ENCODE results near the gene SLC35F5.
A peak's percentile ranks its signal among the peaks of the same experiment; 100 is the strongest.

SLC35F5 gene

DNA sequence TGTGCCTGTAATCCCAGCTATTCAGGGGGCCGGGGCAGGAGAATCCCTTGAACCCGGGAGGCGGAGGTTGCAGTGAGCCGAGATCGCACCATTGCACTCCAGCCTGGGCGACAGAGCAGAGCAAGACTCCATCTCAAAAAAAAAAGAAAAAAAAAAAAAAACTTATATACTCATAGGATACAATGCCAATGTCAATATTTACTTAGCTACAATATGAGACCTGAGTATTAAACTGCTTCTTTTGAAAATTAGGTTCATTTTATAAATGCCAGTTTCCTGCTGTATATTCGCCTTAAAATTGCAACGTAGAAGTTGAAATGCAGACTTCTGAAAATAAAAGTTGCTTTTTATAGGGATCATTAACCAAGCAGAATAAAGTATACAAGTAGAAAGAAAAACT is 2.3 kb downstream of the SLC35F5 start:
- no peak overlapping the region for H2AFZ ChIP-seq (ENCODE audit: low read depth)
- no peak overlapping the region for H3K4me3 ChIP-seq (IDR thresholded peaks at IDR 0.05; ENCODE audit: insufficient read depth, low read depth, low read length)
- H3K9ac ChIP-seq, result no peak overlapping the region
- peaks cover 9% of the 10 kb centered on the region for H3K4me1 ChIP-seq (ENCODE audit: low read depth, poor library complexity, severe bottlenecking)
- peaks cover 14% of the 10 kb centered on the region; the same call in 1 of the 2 replicates for H3K79me2 ChIP-seq (ENCODE audit: insufficient read depth, low read depth)
- peak overlapping the region; percentile 77; the same call in 1 of the 2 replicates for H3K4me2 ChIP-seq
- H3K27ac ChIP-seq, result no peak overlapping the region
- no peaks in the 10 kb centered on the region for H4K20me1 ChIP-seq (ENCODE audit: insufficient read depth)
- H3K36me3 ChIP-seq (ENCODE audit: insufficient read depth), result no peaks in the 10 kb centered on the region
- TF ChIP-seq, protein P1, sequence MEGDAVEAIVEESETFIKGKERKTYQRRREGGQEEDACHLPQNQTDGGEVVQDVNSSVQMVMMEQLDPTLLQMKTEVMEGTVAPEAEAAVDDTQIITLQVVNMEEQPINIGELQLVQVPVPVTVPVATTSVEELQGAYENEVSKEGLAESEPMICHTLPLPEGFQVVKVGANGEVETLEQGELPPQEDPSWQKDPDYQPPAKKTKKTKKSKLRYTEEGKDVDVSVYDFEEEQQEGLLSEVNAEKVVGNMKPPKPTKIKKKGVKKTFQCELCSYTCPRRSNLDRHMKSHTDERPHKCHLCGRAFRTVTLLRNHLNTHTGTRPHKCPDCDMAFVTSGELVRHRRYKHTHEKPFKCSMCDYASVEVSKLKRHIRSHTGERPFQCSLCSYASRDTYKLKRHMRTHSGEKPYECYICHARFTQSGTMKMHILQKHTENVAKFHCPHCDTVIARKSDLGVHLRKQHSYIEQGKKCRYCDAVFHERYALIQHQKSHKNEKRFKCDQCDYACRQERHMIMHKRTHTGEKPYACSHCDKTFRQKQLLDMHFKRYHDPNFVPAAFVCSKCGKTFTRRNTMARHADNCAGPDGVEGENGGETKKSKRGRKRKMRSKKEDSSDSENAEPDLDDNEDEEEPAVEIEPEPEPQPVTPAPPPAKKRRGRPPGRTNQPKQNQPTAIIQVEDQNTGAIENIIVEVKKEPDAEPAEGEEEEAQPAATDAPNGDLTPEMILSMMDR (conservative IDR thresholded peaks at IDR 0.05; ENCODE audit: low read depth, low read length), result no peak
- no peaks in the 10 kb centered on the region for H3K27me3 ChIP-seq (ENCODE audit: insufficient read depth, low read depth)

DNA sequence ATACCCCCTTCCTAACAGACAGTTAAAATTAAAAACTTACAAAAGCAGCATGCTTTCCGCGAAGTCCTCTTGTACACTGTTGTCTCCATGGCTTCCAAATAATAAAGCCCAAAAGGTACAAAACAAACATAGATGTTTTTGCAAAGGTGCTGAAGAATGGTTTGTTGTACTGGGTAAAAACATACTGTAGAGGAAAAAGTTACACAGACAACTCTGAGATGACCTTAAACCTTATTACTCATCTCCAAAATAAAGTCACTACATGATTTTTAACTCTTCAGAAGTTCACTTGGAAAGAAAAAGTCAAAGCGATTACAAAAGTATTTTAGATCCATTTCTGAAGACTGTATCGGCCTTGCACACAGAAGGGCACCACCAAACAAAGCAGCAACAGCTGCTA is 6.1 kb downstream of the SLC35F5 start:
- Histone ChIP-seq H4K20me1 (ENCODE audit: insufficient read depth) (no peaks in the 10 kb centered on the region), H2AFZ (ENCODE audit: low read depth) (no peak overlapping the region), H3K4me2 (no peak overlapping the region), H3K4me3 (IDR thresholded peaks at IDR 0.05; ENCODE audit: insufficient read depth, low read depth, low read length) (no peak overlapping the region), H3K79me2 (ENCODE audit: insufficient read depth, low read depth) (peaks cover 14% of the 10 kb centered on the region; the same call in 1 of the 2 replicates), H3K27me3 (ENCODE audit: insufficient read depth, low read depth) (no peaks in the 10 kb centered on the region), H3K4me1 (ENCODE audit: low read depth, poor library complexity, severe bottlenecking) (peaks cover 9% of the 10 kb centered on the region), H3K36me3 (ENCODE audit: insufficient read depth) (no peaks in the 10 kb centered on the region), H3K9ac (no peak overlapping the region), H3K27ac (no peak overlapping the region)
- TF ChIP-seq, protein P1 (conservative IDR thresholded peaks at IDR 0.05; ENCODE audit: low read depth, low read length), result no peak

DNA sequence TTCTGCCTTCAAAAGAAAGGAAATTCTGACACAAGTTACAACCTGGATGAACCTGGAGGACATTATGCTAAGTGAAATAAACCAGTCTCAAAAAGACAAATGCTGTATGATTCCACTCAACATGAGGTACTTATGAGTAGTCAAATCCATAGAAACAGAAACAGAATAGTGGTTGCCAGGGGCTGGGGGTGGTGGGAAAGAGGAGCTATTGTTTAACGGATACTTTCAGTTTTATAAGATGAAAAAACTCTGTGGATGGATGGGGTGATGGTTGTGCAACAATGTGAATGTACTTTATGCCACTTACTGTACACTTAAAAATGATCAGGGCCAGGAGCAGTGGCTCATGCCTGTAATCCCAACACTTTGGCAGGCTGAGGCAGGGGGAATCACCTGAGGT is 15.4 kb downstream of the SLC35F5 start:
- H3K79me2 ChIP-seq (ENCODE audit: insufficient read depth, low read depth), result no peaks in the 10 kb centered on the region
- H3K36me3 ChIP-seq (ENCODE audit: insufficient read depth), result 0 out of 2 replicates have a peak, but pooled peaks cover 2% of the 10 kb centered on the region
- no peak overlapping the region for H2AFZ ChIP-seq (ENCODE audit: low read depth)
- no peaks in the 10 kb centered on the region for H3K27me3 ChIP-seq (ENCODE audit: insufficient read depth, low read depth)
- no peak overlapping the region for H3K27ac ChIP-seq
- no peak overlapping the region for H3K4me3 ChIP-seq (IDR thresholded peaks at IDR 0.05; ENCODE audit: insufficient read depth, low read depth, low read length)
- no peaks in the 10 kb centered on the region for H4K20me1 ChIP-seq (ENCODE audit: insufficient read depth)
- H3K4me1 ChIP-seq (ENCODE audit: low read depth, poor library complexity, severe bottlenecking), result no peaks in the 10 kb centered on the region
- TF ChIP-seq, protein P1 (conservative IDR thresholded peaks at IDR 0.05; ENCODE audit: low read depth, low read length), result no peak
- no peak overlapping the region for H3K4me2 ChIP-seq
- H3K9ac ChIP-seq, result no peak overlapping the region

DNA sequence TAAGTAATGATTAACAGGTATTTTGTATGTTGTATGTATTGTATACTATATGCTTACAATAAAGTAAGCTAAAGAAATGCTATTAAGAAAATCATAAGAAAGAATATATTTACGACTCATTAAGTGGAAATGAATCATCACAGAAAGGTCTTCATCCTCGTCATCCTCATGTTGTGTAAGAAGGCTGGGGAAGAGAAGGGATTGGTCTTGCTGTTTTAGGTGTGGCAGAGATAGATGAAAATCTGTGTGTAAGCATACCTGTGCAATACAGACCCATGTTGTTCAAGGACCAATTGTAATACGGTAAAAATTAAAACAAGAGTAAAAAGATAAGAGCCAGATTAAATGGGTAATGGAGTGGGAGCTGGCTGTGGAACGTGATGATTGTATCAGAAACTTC is 16.6 kb downstream of the SLC35F5 start:
- Histone ChIP-seq H3K9ac (no peak overlapping the region), H3K27ac (no peak overlapping the region)

More for the DNA sequence above, 16.6 kb downstream of the SLC35F5 start:
- no peak overlapping the region for H2AFZ ChIP-seq (ENCODE audit: low read depth)
- H3K4me1 ChIP-seq (ENCODE audit: low read depth, poor library complexity, severe bottlenecking), result peaks cover 5% of the 10 kb centered on the region
- H4K20me1 ChIP-seq (ENCODE audit: insufficient read depth), result no peaks in the 10 kb centered on the region
- no peaks in the 10 kb centered on the region for H3K27me3 ChIP-seq (ENCODE audit: insufficient read depth, low read depth)
- H3K36me3 ChIP-seq (ENCODE audit: insufficient read depth), result 0 out of 2 replicates have a peak, but pooled peaks cover 2% of the 10 kb centered on the region
- H3K4me2 ChIP-seq, result no peak overlapping the region
- H3K4me3 ChIP-seq (IDR thresholded peaks at IDR 0.05; ENCODE audit: insufficient read depth, low read depth, low read length), result no peak overlapping the region
- TF ChIP-seq, protein P1 (conservative IDR thresholded peaks at IDR 0.05; ENCODE audit: low read depth, low read length), result no peak
- H3K79me2 ChIP-seq (ENCODE audit: insufficient read depth, low read depth), result no peaks in the 10 kb centered on the region
